Stimulated activated CD4-positive, alpha-beta T cell treated with anti-CD3 and anti-CD28 coated beads, TNF-alpha, amount 100 ng/mL, for 48 hours (primary cell): ENCODE measurements around the gene LMLN.
"Not testable (repeated sequence)": the region's sequence is repeated elsewhere in the genome, so short reads cannot be mapped to it uniquely, and the experiment has no call there.

Experiments
- DNase-seq, 3 donors: peaks; one replicate each; pipeline ENCODE4 v3.0.0-alpha.2; 2020; ENCODE audit warnings: low read depth in 3 of 3

The LMLN gene, protein sequence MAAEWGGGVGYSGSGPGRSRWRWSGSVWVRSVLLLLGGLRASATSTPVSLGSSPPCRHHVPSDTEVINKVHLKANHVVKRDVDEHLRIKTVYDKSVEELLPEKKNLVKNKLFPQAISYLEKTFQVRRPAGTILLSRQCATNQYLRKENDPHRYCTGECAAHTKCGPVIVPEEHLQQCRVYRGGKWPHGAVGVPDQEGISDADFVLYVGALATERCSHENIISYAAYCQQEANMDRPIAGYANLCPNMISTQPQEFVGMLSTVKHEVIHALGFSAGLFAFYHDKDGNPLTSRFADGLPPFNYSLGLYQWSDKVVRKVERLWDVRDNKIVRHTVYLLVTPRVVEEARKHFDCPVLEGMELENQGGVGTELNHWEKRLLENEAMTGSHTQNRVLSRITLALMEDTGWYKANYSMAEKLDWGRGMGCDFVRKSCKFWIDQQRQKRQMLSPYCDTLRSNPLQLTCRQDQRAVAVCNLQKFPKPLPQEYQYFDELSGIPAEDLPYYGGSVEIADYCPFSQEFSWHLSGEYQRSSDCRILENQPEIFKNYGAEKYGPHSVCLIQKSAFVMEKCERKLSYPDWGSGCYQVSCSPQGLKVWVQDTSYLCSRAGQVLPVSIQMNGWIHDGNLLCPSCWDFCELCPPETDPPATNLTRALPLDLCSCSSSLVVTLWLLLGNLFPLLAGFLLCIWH

GRCh38 chr3:197959891-197960693, at the start of gene LMLN:
Gene LMLN, plus strand, starts transcription at chr3:197960217. Its CDS starts 29 bp downstream, at chr3:197960246.
- peak; percentile 88 to 96 (median 94) for DNase-seq

- DNase-seq, result no peak
Measured at GRCh38 chr3:197912741-197913476, 47.1 kb upstream of the LMLN start.

GRCh38 chr3:197913641-197914380, 46.2 kb upstream of the LMLN start:
- no peak for DNase-seq

- DNase-seq, result not testable (repeated sequence)
Measured at GRCh38 chr3:197921429-197922275, 38.4 kb upstream of the LMLN start.

DNA sequence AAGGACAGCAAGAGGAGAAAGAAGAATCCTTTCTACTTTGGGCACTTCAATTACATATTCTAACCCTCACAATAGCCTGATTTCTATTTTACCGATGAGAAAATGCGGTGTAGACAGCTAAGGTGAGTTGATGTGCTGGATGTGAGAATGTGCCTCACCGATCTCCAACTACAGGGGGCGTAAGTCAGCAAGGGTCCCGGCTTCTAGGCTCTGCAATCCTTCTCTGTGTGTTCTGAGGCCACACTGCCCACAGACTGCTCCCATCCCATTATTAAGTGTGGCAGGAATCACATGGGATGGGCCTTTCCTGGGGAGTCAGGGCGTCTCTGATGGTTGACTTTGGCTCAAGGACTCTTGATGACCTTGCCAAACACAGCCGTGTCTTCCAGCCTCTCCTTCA, 33.6 kb upstream of the LMLN start:
- DNase-seq, result no peak

DNA sequence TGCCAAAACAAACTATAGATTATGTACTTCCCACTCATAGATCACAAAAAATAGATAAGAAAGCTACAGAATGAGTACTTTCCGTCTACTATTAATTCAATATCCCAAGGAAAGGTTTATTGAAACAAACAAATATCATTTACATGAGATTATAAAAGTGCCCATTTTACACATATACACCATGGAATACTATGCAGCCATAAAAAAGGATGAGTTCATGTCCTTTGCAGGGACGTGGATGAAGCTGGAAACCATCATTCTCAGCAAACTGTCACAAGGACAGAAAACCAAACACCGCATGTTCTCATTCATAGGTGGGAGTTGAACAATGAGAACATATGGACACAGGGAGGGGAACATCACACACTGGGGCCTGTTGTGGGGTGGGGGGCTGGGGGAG, 32.4 kb upstream of the LMLN start:
- not testable (repeated sequence) for DNase-seq

DNA sequence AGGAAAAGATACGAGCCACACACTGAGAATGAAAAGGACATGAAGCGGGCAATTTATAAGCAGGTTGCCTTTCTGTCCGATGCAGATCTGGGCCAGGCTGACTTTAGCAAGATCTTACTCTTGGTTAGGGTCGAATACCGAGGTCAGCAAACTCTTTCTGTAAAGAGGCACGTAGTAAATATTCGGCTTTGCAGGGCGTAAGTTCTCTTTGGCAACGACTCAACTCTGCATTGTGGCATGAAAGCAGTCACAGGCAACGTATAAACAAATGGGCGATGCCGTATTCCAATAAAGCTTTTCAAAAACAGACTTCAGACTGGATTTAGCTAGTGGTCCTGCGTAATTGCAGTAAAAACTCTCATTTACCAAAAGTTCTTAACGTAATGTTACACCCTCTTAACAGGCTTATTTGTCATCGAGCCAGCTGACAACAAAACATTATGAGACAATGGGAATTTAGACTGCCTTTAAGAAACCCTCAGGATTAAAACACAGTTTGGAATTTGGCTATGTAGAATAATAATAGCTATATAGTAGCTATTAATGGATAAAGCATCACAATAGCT, 23.1 kb upstream of the LMLN start:
- no peak for DNase-seq

DNA sequence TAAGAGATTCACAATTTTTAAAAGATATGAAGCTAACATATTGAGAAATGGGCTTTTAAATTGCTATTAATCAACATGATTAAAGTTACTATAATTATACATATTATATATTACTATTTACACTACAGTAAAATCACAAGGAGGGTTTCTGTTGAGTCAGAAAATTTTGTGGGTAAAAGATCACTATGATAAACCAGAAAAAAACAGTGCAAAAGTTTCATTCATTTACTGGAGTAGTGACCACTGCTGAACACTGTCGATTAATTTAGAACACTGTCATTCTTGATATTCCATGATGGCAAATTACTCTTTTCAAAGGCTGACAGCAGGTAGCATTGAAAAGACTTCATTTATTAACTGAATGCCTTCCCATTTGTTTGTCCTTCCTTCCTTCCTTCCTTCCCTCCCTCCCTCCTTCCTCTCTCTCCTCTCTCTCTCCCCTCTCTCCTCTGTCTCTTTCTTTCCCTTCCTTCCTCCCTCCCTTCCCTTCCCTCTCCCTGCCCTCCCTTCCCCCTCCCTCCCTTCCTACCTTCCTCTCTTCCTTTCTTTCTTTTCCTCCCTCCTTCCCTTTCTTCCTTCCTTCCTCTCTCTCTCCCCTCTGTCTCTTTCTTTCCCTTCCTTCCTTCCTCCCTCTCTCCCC, 19.2 kb upstream of the LMLN start:
- DNase-seq, result no peak

GRCh38 chr3:197942956-197943556, 17.0 kb upstream of the LMLN start:
- DNase-seq, result peak in 1 of 3 donors; percentile 22

DNA sequence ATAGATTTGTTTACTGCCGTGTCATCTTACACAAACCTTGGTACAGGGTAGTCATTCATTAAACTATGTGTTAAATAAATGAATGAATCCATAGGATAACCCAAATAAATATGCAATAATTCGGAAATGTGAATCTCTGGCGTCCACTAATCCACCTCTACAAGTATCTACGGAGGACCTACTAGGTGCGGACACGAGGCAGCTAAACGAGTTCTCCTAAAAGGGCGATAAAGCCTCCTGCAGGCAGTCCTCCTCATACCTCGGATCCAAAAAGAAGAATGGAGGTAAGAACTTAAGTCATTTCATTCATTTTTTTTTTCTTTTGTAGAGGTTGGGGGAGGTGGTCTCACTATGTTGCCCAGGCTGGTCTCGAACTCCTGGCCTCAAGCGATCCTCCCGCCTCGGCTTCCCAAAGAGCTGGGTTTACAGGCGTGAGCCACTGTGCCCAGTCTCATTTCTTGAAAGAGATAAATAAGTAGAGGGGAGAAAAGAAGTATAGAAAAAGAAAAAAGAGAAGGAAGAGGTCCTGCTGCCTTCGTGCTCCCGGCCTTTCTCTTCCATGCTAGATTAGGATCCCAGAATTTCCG, 10.7 kb upstream of the LMLN start:
- no peak for DNase-seq

GRCh38 chr3:197949778-197950676, 10.0 kb upstream of the LMLN start, which contains the start of gene RPL35A:
Gene RPL35A, plus strand, starts transcription at chr3:197950190. Its CDS starts 778 bp downstream, at chr3:197950968.
- peak; percentile 70 to 75 (median 73) for DNase-seq

DNA sequence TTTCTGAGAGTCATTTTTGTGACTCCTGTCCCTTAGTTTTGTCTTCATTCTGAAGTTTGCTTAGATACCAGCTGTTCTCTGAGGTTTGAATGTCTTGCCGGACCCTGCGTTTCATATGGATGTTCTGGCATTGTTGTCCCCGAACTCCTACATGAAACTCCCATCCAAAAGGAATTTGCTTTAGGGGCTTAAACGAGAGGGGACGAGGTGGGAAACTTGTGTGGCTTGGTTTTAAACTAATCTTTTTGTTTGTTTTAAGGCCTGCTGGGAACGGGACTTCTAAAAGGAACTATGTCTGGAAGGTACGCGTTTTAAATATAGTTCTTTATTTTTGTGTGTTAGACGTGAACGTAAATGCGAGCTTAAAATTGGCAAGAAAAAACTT, 9.3 kb upstream of the LMLN start:
- no peak for DNase-seq

GRCh38 chr3:197951392-197951990, 8.5 kb upstream of the LMLN start:
- DNase-seq, result no peak

DNA sequence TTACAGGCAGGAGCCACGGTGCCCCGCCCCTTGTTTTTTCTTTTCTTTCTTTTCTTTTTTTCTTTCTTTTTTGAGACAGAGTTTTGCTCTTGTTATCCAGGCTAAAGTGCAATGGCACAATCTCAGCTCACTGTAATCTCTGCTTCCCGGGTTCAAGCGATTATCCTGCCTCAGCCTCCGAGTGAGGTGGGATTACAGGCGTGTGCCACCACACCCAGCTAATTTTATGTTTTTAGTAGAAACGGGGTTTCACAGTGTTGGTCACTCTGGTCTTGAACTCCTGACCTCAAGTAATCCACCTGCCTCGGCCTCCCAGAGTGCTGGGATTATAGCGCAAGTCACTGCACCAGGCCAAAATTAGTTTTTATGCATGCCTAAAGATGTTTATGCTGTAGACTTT, 7.6 kb upstream of the LMLN start:
- DNase-seq, result no peak

GRCh38 chr3:197953325-197953724, 6.7 kb upstream of the LMLN start:
- no peak for DNase-seq

DNA sequence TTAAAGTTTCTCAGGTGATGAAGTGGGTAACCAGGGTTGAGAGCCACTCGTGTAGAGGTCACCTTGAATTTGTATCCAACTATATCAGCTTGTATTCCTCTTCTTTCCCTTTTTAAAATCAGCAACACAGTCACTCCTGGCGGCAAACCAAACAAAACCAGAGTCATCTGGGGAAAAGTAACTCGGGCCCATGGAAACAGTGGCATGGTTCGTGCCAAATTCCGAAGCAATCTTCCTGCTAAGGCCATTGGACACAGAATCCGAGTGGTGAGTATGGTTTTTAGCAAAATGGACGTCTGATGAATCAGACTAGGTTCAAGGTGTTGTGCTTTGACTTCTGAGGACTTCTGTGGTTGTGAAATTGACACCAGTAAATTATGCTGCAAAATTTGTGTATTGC, 6.1 kb upstream of the LMLN start:
- no peak for DNase-seq
